Measurements from ENCODE around the gene HNRNPUL2.

DNA sequence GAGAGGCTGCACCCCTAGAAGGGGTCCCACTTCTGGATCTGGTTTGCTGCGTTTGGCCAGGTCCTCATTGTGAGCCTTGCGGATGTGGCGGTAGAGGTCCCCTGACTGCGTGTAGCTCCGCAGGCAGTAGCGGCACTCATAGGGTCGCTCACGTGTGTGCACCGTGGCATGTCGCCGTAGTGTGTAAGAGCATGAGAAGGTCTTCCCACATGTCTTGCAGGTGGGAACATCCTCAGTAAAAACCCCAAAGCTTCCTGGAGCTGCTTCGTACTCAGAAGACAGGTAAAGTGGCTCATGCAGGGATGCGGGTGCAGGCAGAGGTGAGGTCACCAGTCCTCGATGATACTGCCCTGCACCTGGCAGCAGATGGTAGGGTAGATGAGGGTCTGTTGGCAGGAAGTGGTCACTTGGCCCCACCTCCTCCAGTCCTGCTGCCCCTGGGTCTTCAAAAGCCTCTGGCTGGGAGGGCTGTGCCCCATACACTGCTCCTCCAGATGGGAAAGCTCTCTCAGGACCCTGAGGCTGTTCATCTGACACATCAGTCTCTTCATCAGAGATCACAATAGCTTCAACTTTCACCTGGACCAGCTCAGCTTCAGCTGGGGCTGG, 25.0 kb upstream of the HNRNPUL2 start:
- TF ChIP-seq, protein P1, sequence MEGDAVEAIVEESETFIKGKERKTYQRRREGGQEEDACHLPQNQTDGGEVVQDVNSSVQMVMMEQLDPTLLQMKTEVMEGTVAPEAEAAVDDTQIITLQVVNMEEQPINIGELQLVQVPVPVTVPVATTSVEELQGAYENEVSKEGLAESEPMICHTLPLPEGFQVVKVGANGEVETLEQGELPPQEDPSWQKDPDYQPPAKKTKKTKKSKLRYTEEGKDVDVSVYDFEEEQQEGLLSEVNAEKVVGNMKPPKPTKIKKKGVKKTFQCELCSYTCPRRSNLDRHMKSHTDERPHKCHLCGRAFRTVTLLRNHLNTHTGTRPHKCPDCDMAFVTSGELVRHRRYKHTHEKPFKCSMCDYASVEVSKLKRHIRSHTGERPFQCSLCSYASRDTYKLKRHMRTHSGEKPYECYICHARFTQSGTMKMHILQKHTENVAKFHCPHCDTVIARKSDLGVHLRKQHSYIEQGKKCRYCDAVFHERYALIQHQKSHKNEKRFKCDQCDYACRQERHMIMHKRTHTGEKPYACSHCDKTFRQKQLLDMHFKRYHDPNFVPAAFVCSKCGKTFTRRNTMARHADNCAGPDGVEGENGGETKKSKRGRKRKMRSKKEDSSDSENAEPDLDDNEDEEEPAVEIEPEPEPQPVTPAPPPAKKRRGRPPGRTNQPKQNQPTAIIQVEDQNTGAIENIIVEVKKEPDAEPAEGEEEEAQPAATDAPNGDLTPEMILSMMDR (IDR thresholded peaks at IDR 0.05 in 2 of 3, conservative IDR thresholded peaks at IDR 0.05 in 1 of 3; ENCODE audit: insufficient read depth in 2 of 3, low read depth in 1 of 3, low read length in 3 of 3), result no peak
- TF ChIP-seq ZNF311 (CRISPR knock-in tag; IDR thresholded peaks at IDR 0.05) (no peak), NEUROD1 (IDR thresholded peaks at IDR 0.05; ENCODE audit: borderline replicate concordance, low read depth, low read length, partially characterized antibody) (no peak), EP300 (IDR thresholded peaks at IDR 0.05; ENCODE audit: low read length) (no peak), CAMTA2 (CRISPR knock-in tag; conservative IDR thresholded peaks at IDR 0.05) (no peak), FOXK1 (CRISPR knock-in tag; IDR thresholded peaks at IDR 0.05; ENCODE audit: borderline replicate concordance) (no peak), ZNF583 (CRISPR knock-in tag; IDR thresholded peaks at IDR 0.05) (no peak), CREM (IDR thresholded peaks at IDR 0.05; ENCODE audit: low read depth) (no peak), RFX5 (IDR thresholded peaks at IDR 0.05; ENCODE audit: low read depth, low read length) (no peak), ZBTB17 (CRISPR knock-in tag; IDR thresholded peaks at IDR 0.05) (no peak), CHD2 (IDR thresholded peaks at IDR 0.05; ENCODE audit: low read depth, low read length) (no peak)
- TF ChIP-seq, protein P2, sequence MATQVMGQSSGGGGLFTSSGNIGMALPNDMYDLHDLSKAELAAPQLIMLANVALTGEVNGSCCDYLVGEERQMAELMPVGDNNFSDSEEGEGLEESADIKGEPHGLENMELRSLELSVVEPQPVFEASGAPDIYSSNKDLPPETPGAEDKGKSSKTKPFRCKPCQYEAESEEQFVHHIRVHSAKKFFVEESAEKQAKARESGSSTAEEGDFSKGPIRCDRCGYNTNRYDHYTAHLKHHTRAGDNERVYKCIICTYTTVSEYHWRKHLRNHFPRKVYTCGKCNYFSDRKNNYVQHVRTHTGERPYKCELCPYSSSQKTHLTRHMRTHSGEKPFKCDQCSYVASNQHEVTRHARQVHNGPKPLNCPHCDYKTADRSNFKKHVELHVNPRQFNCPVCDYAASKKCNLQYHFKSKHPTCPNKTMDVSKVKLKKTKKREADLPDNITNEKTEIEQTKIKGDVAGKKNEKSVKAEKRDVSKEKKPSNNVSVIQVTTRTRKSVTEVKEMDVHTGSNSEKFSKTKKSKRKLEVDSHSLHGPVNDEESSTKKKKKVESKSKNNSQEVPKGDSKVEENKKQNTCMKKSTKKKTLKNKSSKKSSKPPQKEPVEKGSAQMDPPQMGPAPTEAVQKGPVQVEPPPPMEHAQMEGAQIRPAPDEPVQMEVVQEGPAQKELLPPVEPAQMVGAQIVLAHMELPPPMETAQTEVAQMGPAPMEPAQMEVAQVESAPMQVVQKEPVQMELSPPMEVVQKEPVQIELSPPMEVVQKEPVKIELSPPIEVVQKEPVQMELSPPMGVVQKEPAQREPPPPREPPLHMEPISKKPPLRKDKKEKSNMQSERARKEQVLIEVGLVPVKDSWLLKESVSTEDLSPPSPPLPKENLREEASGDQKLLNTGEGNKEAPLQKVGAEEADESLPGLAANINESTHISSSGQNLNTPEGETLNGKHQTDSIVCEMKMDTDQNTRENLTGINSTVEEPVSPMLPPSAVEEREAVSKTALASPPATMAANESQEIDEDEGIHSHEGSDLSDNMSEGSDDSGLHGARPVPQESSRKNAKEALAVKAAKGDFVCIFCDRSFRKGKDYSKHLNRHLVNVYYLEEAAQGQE (IDR thresholded peaks at IDR 0.05; ENCODE audit: borderline replicate concordance), result no peak
- TF ChIP-seq, protein P2 (CRISPR knock-in tag; IDR thresholded peaks at IDR 0.05; ENCODE audit: low read depth), result no peak
